GM18498 (cell line): ENCODE results near the gene TMCO4.

Source experiments
- ATAC-seq: cut with Tn5 transposase; IDR thresholded peaks from one replicate; pipeline ENCODE4 v1.9.1; 2021; ENCODE audit warnings: mild to moderate bottlenecking, moderate library complexity; ENCODE audit not compliant: unreplicated experiment

TMCO4 gene

GRCh38 chr1:19689085-19689757 lies 110.5 kb downstream of the TMCO4 start:
- ATAC-seq: no peak

- no peak for ATAC-seq
Observed at GRCh38 chr1:19688041-19688842, 111.5 kb downstream of the TMCO4 start.

- ATAC-seq: no peak
Observed at GRCh38 chr1:19687414-19687813, 112.3 kb downstream of the TMCO4 start.

GRCh38 chr1:19685994-19686393 lies 113.7 kb downstream of the TMCO4 start:
- no peak for ATAC-seq

- ATAC-seq: no peak
Observed at GRCh38 chr1:19684677-19685076, 115.0 kb downstream of the TMCO4 start.

- no peak for ATAC-seq
Observed at GRCh38 chr1:19683351-19683750, 116.4 kb downstream of the TMCO4 start.

- ATAC-seq: no peak
Observed at GRCh38 chr1:19682901-19683300, 116.8 kb downstream of the TMCO4 start.

- no peak for ATAC-seq
Observed at GRCh38 chr1:19682257-19682656, 117.5 kb downstream of the TMCO4 start.

- ATAC-seq: no peak
Observed at GRCh38 chr1:19680644-19681043, 119.1 kb downstream of the TMCO4 start.

- ATAC-seq: no peak
Observed at GRCh38 chr1:19679691-19680090, 120.0 kb downstream of the TMCO4 start.

GRCh38 chr1:19678931-19679453 lies 120.7 kb downstream of the TMCO4 start:
- no peak for ATAC-seq

GRCh38 chr1:19678493-19678892 lies 121.2 kb downstream of the TMCO4 start:
- no peak for ATAC-seq

- no peak for ATAC-seq
Observed at GRCh38 chr1:19676438-19676922, 123.2 kb downstream of the TMCO4 start.

GRCh38 chr1:19675797-19676196 lies 123.9 kb downstream of the TMCO4 start:
- ATAC-seq: no peak

- ATAC-seq: no peak
Observed at GRCh38 chr1:19672237-19672636, 127.5 kb downstream of the TMCO4 start.

- ATAC-seq: no peak
Observed at GRCh38 chr1:19670787-19671186, 128.9 kb downstream of the TMCO4 start.

GRCh38 chr1:19668888-19669287 lies 130.8 kb downstream of the TMCO4 start:
- ATAC-seq: no peak

GRCh38 chr1:19665496-19666465 lies 133.9 kb downstream of the TMCO4 start:
- no peak for ATAC-seq

GRCh38 chr1:19665186-19665495 lies 134.6 kb downstream of the TMCO4 start:
- ATAC-seq: no peak

- ATAC-seq: no peak
Observed at GRCh38 chr1:19664453-19665185, 135.1 kb downstream of the TMCO4 start, which contains the start of gene HTR6. Gene HTR6, plus strand, starts transcription at chr1:19664875. Its CDS starts 879 bp downstream, at chr1:19665754.
